NCI-H2196 (cell line): Measurements from ENCODE around the gene TRIOBP.

Experiments used
- DNase-seq: peaks from one replicate; lab custom pipeline; 2025; ENCODE audit not compliant: unreplicated experiment; lab: John Stamatoyannopoulos, UW

TRIOBP gene

GRCh38 chr22:37749831-37750595 is 53.2 kb downstream of the TRIOBP start:
- DNase-seq: no peak

- DNase-seq: no peak
Observed at GRCh38 chr22:37750596-37751162, 53.8 kb downstream of the TRIOBP start.

GRCh38 chr22:37751449-37752188 is 54.8 kb downstream of the TRIOBP start:
- DNase-seq: no peak

GRCh38 chr22:37752189-37753087 is 55.6 kb downstream of the TRIOBP start:
- peak; percentile 59 for DNase-seq

- DNase-seq: no peak
Observed at GRCh38 chr22:37753746-37754145, 56.9 kb downstream of the TRIOBP start.

- no peak for DNase-seq
Observed at GRCh38 chr22:37757663-37758062, 60.8 kb downstream of the TRIOBP start.

- no peak for DNase-seq
Observed at GRCh38 chr22:37758694-37759093, 61.8 kb downstream of the TRIOBP start.

- DNase-seq: no peak
Observed at GRCh38 chr22:37759281-37759680, 62.4 kb downstream of the TRIOBP start.

- no peak for DNase-seq
Observed at GRCh38 chr22:37760152-37760551, 63.3 kb downstream of the TRIOBP start.

GRCh38 chr22:37762389-37762836 is 65.6 kb downstream of the TRIOBP start:
- DNase-seq: no peak

GRCh38 chr22:37763012-37763411 is 66.2 kb downstream of the TRIOBP start:
- DNase-seq: no peak

GRCh38 chr22:37763652-37764051 is 66.8 kb downstream of the TRIOBP start:
- no peak for DNase-seq

- no peak for DNase-seq
Observed at GRCh38 chr22:37764622-37765021, 67.8 kb downstream of the TRIOBP start.

- no peak for DNase-seq
Observed at GRCh38 chr22:37765498-37765897, 68.7 kb downstream of the TRIOBP start.

- DNase-seq: no peak
Observed at GRCh38 chr22:37765953-37766576, 69.2 kb downstream of the TRIOBP start.

GRCh38 chr22:37768273-37768672 is 71.4 kb downstream of the TRIOBP start:
- no peak for DNase-seq

GRCh38 chr22:37769056-37769455 is 72.2 kb downstream of the TRIOBP start:
- no peak for DNase-seq

GRCh38 chr22:37771081-37771480 is 74.2 kb downstream of the TRIOBP start:
- DNase-seq: no peak

GRCh38 chr22:37771702-37772427 is 75.0 kb downstream of the TRIOBP start:
- DNase-seq: no peak

GRCh38 chr22:37774728-37775127 is 77.9 kb downstream of the TRIOBP start:
- no peak for DNase-seq
